ENCODE results near the gene OOEP.

OOEP gene

GRCh38 chr6:73369563-73369962 lies at the start of gene OOEP:
Gene OOEP, minus strand, starts transcription at chr6:73369897. Its CDS starts 105 bp downstream, at chr6:73369792.
- H3K9me3 ChIP-seq (ENCODE audit: control insufficient read depth, insufficient read depth, low read depth, low read length), result no peaks in the 10 kb centered on the region
- H3K4me3 ChIP-seq (ENCODE audit: low read depth, low read length), result no peak within 1 kb of the TSS
- POLR2A ChIA-PET, result no interaction called here
- TF ChIP-seq ZNF23 (tag by site-specific recombination; IDR thresholded peaks at IDR 0.05; ENCODE audit: borderline replicate concordance) (no peak), KLF17 (tag by site-specific recombination; IDR thresholded peaks at IDR 0.05) (no peak), ZNF391 (tag by site-specific recombination; IDR thresholded peaks at IDR 0.05; ENCODE audit: borderline replicate concordance, low read depth) (no peak), PRDM4 (tag by site-specific recombination; IDR thresholded peaks at IDR 0.05) (no peak), ZNF335 (tag by site-specific recombination; conservative IDR thresholded peaks at IDR 0.05) (no peak), GLIS2 (tag by site-specific recombination; IDR thresholded peaks at IDR 0.05) (no peak), ZNF776 (tag by site-specific recombination; IDR thresholded peaks at IDR 0.05; ENCODE audit: borderline replicate concordance) (no peak), ZNF394 (tag by site-specific recombination; IDR thresholded peaks at IDR 0.05; ENCODE audit: borderline replicate concordance) (no peak)
- CTCF ChIA-PET, result no interaction called here
- H3K4me1 ChIP-seq (ENCODE audit: control insufficient read depth, insufficient read depth, low read length), result no peaks in the 10 kb centered on the region
- no peaks in the 10 kb centered on the region for H3K36me3 ChIP-seq (ENCODE audit: control insufficient read depth in 2 of 2, insufficient read depth in 1 of 2, low read length in 2 of 2)
- no peak within 1 kb of the TSS for H3K27ac ChIP-seq (ENCODE audit: extremely low read depth, low read depth, low read length)

GRCh38 chr6:73418081-73418741 lies 48.5 kb upstream of the OOEP start:
- ChIA-PET CTCF (no interaction called here), POLR2A (no interaction called here)
- H3K27ac ChIP-seq (ENCODE audit: extremely low read depth, low read depth, low read length), result no peak overlapping the region
- H3K4me1 ChIP-seq (ENCODE audit: control insufficient read depth, insufficient read depth, low read length), result no peaks in the 10 kb centered on the region
- TF ChIP-seq CTCF (tag by site-specific recombination; IDR thresholded peaks at IDR 0.05) (no peak), SP2 (tag by site-specific recombination; IDR thresholded peaks at IDR 0.05) (no peak), ZNF404 (tag by site-specific recombination; IDR thresholded peaks at IDR 0.05) (no peak), GLI4 (tag by site-specific recombination; IDR thresholded peaks at IDR 0.05) (no peak), ZNF677 (tag by site-specific recombination; IDR thresholded peaks at IDR 0.05) (no peak), ZNF132 (tag by site-specific recombination; IDR thresholded peaks at IDR 0.05; ENCODE audit: borderline replicate concordance) (no peak), ZBTB44 (tag by site-specific recombination; IDR thresholded peaks at IDR 0.05) (no peak)
- H3K9me3 ChIP-seq (ENCODE audit: control insufficient read depth, insufficient read depth, low read depth, low read length), result no peaks in the 10 kb centered on the region
- H3K4me3 ChIP-seq (ENCODE audit: low read depth, low read length), result no peak overlapping the region
- no peaks in the 10 kb centered on the region for H3K36me3 ChIP-seq (ENCODE audit: control insufficient read depth in 2 of 2, insufficient read depth in 1 of 2, low read length in 2 of 2)
